Lower leg skin (tissue), 3 donors: ENCODE data around the gene S100A2.

ENCODE experiments used
- CTCF ChIP-seq, 3 donors: fragments of 450-650 bp; IDR thresholded peaks; one replicate each; pipeline ENCODE4 v1.5.1; 2016; ENCODE audit warnings: antibody characterized with exemption in 3 of 3, mild to moderate bottlenecking in 3 of 3, moderate library complexity in 2 of 3
- POLR2A ChIP-seq, 2 donors: fragments of 450-650 bp; IDR thresholded peaks; one replicate each; pipeline ENCODE4 v1.6.1; 2016 to 2017; ENCODE audit warnings: antibody characterized with exemption in 2 of 2, mild to moderate bottlenecking in 1 of 2, moderate library complexity in 1 of 2

- TF ChIP-seq CTCF (IDR thresholded peaks at IDR 0.05) = no peak
- no peak for TF ChIP-seq POLR2A (IDR thresholded peaks at IDR 0.05)
These were observed 14.7 kb downstream of the S100A2 start for GRCh38 chr1:153550827-153551500.
